Thyroid gland (tissue), 4 donors: Measurements from ENCODE around the gene GLOD4. TPM values are rescaled to one million over a fixed set of nuclear protein-coding genes. Genes with fewer than 3 reads are reported as not detected.

ENCODE experiments used
- DNase-seq, 2 donors: peaks; one replicate each; pipeline ENCODE4 v3.0.0-alpha.2; 2019
- H3K27ac ChIP-seq, 3 donors: fragments of 200-600 bp; sonication (generic); 1 replicate in 2 of 3; 2 replicates in 1 of 3; pipeline ENCODE4 v1.5.1; 2016 to 2019; ENCODE audit warnings: mild to moderate bottlenecking in 1 of 3, moderate library complexity in 1 of 3
- H3K27me3 ChIP-seq: fragments of 200-600 bp; sonication (generic); one replicate; pipeline ENCODE4 v1.5.1; 2019
- H3K36me3 ChIP-seq, 2 donors: fragments of 200-600 bp; sonication (generic); one replicate each; pipeline ENCODE4 v1.5.1; 2016 to 2019
- H3K4me1 ChIP-seq, 2 donors: fragments of 200-600 bp; sonication (generic); one replicate each; pipeline ENCODE4 v1.5.1; 2017 to 2019
- H3K4me3 ChIP-seq, 3 donors: fragments of 200-600 bp; sonication (generic); replicated peaks in 1 of 3; 1 replicate in 2 of 3; 2 replicates in 1 of 3; pipeline ENCODE4 v1.5.1; 2016; ENCODE audit warnings: mild to moderate bottlenecking in 1 of 3
- H3K9me3 ChIP-seq: fragments of 200-600 bp; sonication (generic); one replicate; pipeline ENCODE4 v1.5.1; 2017
- CTCF ChIP-seq, 6 experiments: fragments of 200-600 bp in 3 of 6; fragments of 450-650 bp in 3 of 6; sonication (generic) in 3 of 6; IDR thresholded peaks; one replicate each; pipeline ENCODE4 v1.5.1; 2016 to 2019; ENCODE audit warnings: antibody characterized with exemption in 6 of 6, mild to moderate bottlenecking in 2 of 6, inconsistent platforms in 1 of 6, moderate library complexity in 1 of 6
- POLR2A ChIP-seq, 2 donors: fragments of 450-650 bp; IDR thresholded peaks; one replicate each; pipeline ENCODE4 v1.6.1; 2017; ENCODE audit warnings: antibody characterized with exemption in 2 of 2, mild to moderate bottlenecking in 2 of 2, moderate library complexity in 1 of 2
- WGBS, 2 donors: methylation state at CpG; one replicate each; pipeline ENCODE4 v1.1.5; 2017; 5-methylcytosine and 5-hydroxymethylcytosine counted together
- intact Hi-C: fragments of 100-400 bp; cut with DNase I; formaldehyde crosslinking; loops from one replicate; pipeline ENCODE4 v1.15.1; 2023
- total RNA-seq, 4 donors: library from RNA; depleted of rRNA; stranded (reverse); fragments of >200 nt; gene quantifications; one replicate each; pipeline ENCODE4 v1.2.3, GENCODE V29; 2016

GLOD4 gene
- total RNA-seq, 4 donors from 2014 or later = 48.9 to 94.6 (median 60.5) TPM

GRCh38 chr17:753418-753817 lies 28.7 kb downstream of the GLOD4 start:
- TF ChIP-seq CTCF (IDR thresholded peaks at IDR 0.05) = no peak
- no peak for TF ChIP-seq POLR2A (IDR thresholded peaks at IDR 0.05)
- no peaks in the 10 kb centered on the region for H3K27me3 ChIP-seq
- no peak overlapping the region for H3K4me3 ChIP-seq
- intact Hi-C loops = no loop called here
- no peaks in the 10 kb centered on the region for H3K36me3 ChIP-seq
- no peaks in the 10 kb centered on the region for H3K9me3 ChIP-seq
- H3K4me1 ChIP-seq = peaks cover 10 to 12% of the 10 kb centered on the region in 2 donors
- H3K27ac ChIP-seq = no peak overlapping the region
- DNase-seq = no peak
- WGBS, 2 donors = 74 to 92% methylated on average over 13 of the region's 13 CpGs

- 20 to 40% methylated on average over 15 to 27 of the region's 43 CpGs for WGBS, 2 donors
- H3K9me3 ChIP-seq = no peaks in the 10 kb centered on the region
- H3K4me1 ChIP-seq = peaks cover 10 to 12% of the 10 kb centered on the region in 2 donors
- peaks cover under 1 to 4% of the 10 kb centered on the region in 2 donors for H3K36me3 ChIP-seq
- H3K4me3 ChIP-seq = peak overlapping the region; percentile 63 to 95 (median 83)
- H3K27ac ChIP-seq = peak overlapping the region; percentile 77 to 88 (median 84)
- intact Hi-C loops = no loop called here
- TF ChIP-seq POLR2A (IDR thresholded peaks at IDR 0.05) (peak in 1 of 2 donors; percentile 16), CTCF (IDR thresholded peaks at IDR 0.05) (no peak)
- no peaks in the 10 kb centered on the region for H3K27me3 ChIP-seq
- peak; percentile 93 to 95 for DNase-seq
Measured at GRCh38 chr17:752620-753219, 29.4 kb downstream of the GLOD4 start.

- 0% methylated on average over 4 to 48 of the region's 87 CpGs for WGBS, 2 donors
- Histone ChIP-seq H3K27me3 (no peaks in the 10 kb centered on the region), H3K9me3 (no peaks in the 10 kb centered on the region), H3K4me1 (peaks cover 10 to 12% of the 10 kb centered on the region in 2 donors), H3K4me3 (peak within 1 kb of the TSS; percentile 63 to 95 (median 83)), H3K36me3 (peaks cover 7 to 10% of the 10 kb centered on the region in 2 donors), H3K27ac (peak within 1 kb of the TSS; percentile 77 to 88 (median 84))
- TF ChIP-seq CTCF (IDR thresholded peaks at IDR 0.05) (peak; percentile 64 to 97 (median 88)), POLR2A (IDR thresholded peaks at IDR 0.05) (peak in 1 of 2 donors; percentile 69)
- DNase-seq = peak; percentile 88 to 92
- intact Hi-C loops = no loop called here
Measured at GRCh38 chr17:752002-752619, 30.0 kb downstream of the GLOD4 start, which contains the start of gene GEMIN4. Gene GEMIN4 (minus strand): TSS chr17:752264. CDS start chr17:752142, 122 bp downstream.

- peak overlapping the region; percentile 63 to 95 (median 83) for H3K4me3 ChIP-seq
- H3K4me1 ChIP-seq = peaks cover 10 to 12% of the 10 kb centered on the region in 2 donors
- peak overlapping the region in 2 of 3 donors; percentile 77 to 88 for H3K27ac ChIP-seq
- H3K9me3 ChIP-seq = no peaks in the 10 kb centered on the region
- intact Hi-C loops = no loop called here
- TF ChIP-seq CTCF (IDR thresholded peaks at IDR 0.05) (no peak), POLR2A (IDR thresholded peaks at IDR 0.05) (no peak)
- 4 to 7% methylated on average over 16 to 22 of the region's 49 CpGs for WGBS, 2 donors
- no peaks in the 10 kb centered on the region for H3K27me3 ChIP-seq
- peak; percentile 34 for DNase-seq
- peaks cover 12 to 16% of the 10 kb centered on the region in 2 donors for H3K36me3 ChIP-seq
Measured at GRCh38 chr17:751269-752001, 30.6 kb downstream of the GLOD4 start.
